ENCODE data around the gene OR51A7. TPM values are rescaled to one million over a fixed set of nuclear protein-coding genes. Genes with fewer than 3 reads are reported as not detected.

OR51A7 gene
- not detected for total RNA-seq

GRCh38 chr11:4903484-4903883 is at the start of gene OR51A7:
OR51A7 (plus strand) TSS chr11:4903783; CDS start chr11:4907370, 3,587 bp downstream.

GRCh38 chr11:4881860-4882500 is 21.6 kb upstream of the OR51A7 start, which contains the start of gene OR51T1:
OR51T1 (plus strand) TSS chr11:4881900; CDS start chr11:4881900, 0 bp downstream.

GRCh38 chr11:4919250-4919649 is 15.7 kb downstream of the OR51A7 start, which contains the start of gene OR51G2:
OR51G2 (minus strand) TSS chr11:4919350; CDS start chr11:4915663, 3,687 bp downstream.

GRCh38 chr11:4924239-4924638 is 20.7 kb downstream of the OR51A7 start, which contains the start of gene OR51G1:
OR51G1 (minus strand) TSS chr11:4924339; CDS start chr11:4924339, 0 bp downstream.

GRCh38 chr11:4947505-4947904 is 43.9 kb downstream of the OR51A7 start, which contains the start of gene OR51A4:
OR51A4 (minus strand) TSS chr11:4947605; CDS start chr11:4947100, 505 bp downstream.

GRCh38 chr11:4955613-4956012 is 52.0 kb downstream of the OR51A7 start, which contains the start of gene OR51A2:
OR51A2 (minus strand) TSS chr11:4955713; CDS start chr11:4955713, 0 bp downstream.

Other genes starting within 250 kb of the OR51A7 start
- gene OR51E2, start 205.9 kb upstream of the OR51A7 start, total RNA-seq = 0.23 TPM
- not detected for gene MMP26, start 199.0 kb upstream of the OR51A7 start, total RNA-seq
- gene OR51F1, start 133.8 kb upstream of the OR51A7 start, total RNA-seq = not detected
- gene OR52R1, start 99.4 kb upstream of the OR51A7 start, total RNA-seq = not detected
- 0.18 TPM for gene OR51F2, start 82.5 kb upstream of the OR51A7 start, total RNA-seq
- not detected for gene OR51S1, start 54.6 kb upstream of the OR51A7 start, total RNA-seq
- not detected for gene OR51T1, start 21.9 kb upstream of the OR51A7 start, total RNA-seq
- not detected for gene OR51G2, start 15.6 kb downstream of the OR51A7 start, total RNA-seq
- not detected for gene OR51G1, start 20.6 kb downstream of the OR51A7 start, total RNA-seq
- not detected for gene OR51A4, start 43.8 kb downstream of the OR51A7 start, total RNA-seq
- not detected for gene OR51A2, start 51.9 kb downstream of the OR51A7 start, total RNA-seq
- gene OR51L1, start 91.1 kb downstream of the OR51A7 start, total RNA-seq = not detected
- not detected for gene OR52J3, start 142.7 kb downstream of the OR51A7 start, total RNA-seq
- not detected for gene OR52E2, start 155.8 kb downstream of the OR51A7 start, total RNA-seq
- not detected for gene OR52E1, start 165.8 kb downstream of the OR51A7 start, total RNA-seq
- gene OR52A5, start 234.6 kb downstream of the OR51A7 start, total RNA-seq = not detected